Lower leg skin (tissue), 4 donors: Measurements from ENCODE around the gene TLR10. TPM values are rescaled to one million over a fixed set of nuclear protein-coding genes. Genes with fewer than 3 reads are reported as not detected.

Source experiments
- DNase-seq, 2 donors: peaks; one replicate each; pipeline ENCODE4 v3.0.0-alpha.2; 2019; ENCODE audit warnings: low spot score in 2 of 2
- H3K4me3 ChIP-seq: fragments of 200-600 bp; sonication (generic); 2 replicates; pipeline ENCODE4 v1.5.1; 2017; ENCODE audit warnings: mild to moderate bottlenecking, low read depth; ENCODE audit not compliant: poor library complexity, severe bottlenecking
- POLR2A ChIP-seq, 2 donors: fragments of 450-650 bp; IDR thresholded peaks; one replicate each; pipeline ENCODE4 v1.6.1; 2016 to 2017; ENCODE audit warnings: antibody characterized with exemption in 2 of 2, mild to moderate bottlenecking in 1 of 2, moderate library complexity in 1 of 2
- WGBS, 2 donors: methylation state at CpG; one replicate each; pipeline ENCODE4 v1.1.5; 2018; 5-methylcytosine and 5-hydroxymethylcytosine counted together
- intact Hi-C: fragments of 100-400 bp; cut with DNase I; formaldehyde crosslinking; loops from one replicate; pipeline ENCODE4 v1.15.0; 2023; ENCODE audit warnings: low total_unique reads
- total RNA-seq, 4 donors: library from RNA; depleted of rRNA; stranded (reverse); fragments of >200 nt; gene quantifications; one replicate each; pipeline ENCODE4 v1.1.0, GENCODE V29; 2016
- TF ChIP-seq, protein P1 (sequence below), 3 donors: fragments of 450-650 bp; IDR thresholded peaks; one replicate each; pipeline ENCODE4 v1.5.1; 2016; ENCODE audit warnings: antibody characterized with exemption in 3 of 3, mild to moderate bottlenecking in 3 of 3, moderate library complexity in 2 of 3

TLR10 gene
- total RNA-seq, 4 donors from 2014 or later = 0.06 to 1.4 (median 0.21) TPM; not detected in 1

DNA sequence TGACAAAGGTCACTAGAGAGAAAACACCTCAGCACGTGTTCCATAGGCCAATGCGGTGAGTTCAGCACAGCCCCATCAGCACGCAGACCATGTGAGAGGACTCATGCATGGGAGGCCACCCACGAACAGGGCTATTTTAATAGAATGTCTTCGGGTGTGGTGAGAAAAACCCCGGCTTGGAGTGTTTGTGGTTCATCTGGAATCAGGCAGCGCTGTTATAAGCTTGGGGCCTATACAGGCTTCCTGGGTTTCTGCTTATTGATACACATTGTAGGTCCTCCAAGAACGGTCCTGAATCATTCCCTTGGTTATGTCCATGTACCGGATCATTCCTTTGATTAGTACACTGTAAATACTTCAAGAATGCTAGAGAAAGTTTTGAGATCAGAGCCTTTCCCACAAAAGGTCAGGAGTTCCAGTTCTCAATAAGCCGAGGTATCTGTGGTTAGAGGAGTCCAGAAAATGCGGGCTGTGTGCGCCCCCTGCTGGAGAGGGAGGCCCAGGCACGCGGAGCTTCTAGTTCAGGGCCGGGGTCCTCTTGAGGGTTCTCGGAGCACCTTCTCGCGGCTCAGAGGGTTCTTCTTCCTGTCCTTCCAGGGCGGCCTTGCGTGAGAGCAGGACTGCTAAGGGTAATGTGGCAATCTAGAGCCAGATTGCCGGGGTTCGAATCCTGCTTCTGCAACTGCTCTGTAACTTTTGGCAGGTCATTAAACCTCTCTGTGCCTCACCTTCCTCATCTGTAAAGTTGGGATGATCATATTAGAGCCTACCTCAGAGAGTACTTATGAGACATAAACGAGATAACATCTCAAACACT, 51.8 kb downstream of the TLR10 start:
- no peak overlapping the region for H3K4me3 ChIP-seq
- peak; percentile 79 to 96 for DNase-seq
- intact Hi-C loops = loop anchor here (2.0 to 5.0 kb wide), 2 partner anchors 550 to 1131 kb away; no protein-coding TSS in a partner anchor
- TF ChIP-seq, protein P1, sequence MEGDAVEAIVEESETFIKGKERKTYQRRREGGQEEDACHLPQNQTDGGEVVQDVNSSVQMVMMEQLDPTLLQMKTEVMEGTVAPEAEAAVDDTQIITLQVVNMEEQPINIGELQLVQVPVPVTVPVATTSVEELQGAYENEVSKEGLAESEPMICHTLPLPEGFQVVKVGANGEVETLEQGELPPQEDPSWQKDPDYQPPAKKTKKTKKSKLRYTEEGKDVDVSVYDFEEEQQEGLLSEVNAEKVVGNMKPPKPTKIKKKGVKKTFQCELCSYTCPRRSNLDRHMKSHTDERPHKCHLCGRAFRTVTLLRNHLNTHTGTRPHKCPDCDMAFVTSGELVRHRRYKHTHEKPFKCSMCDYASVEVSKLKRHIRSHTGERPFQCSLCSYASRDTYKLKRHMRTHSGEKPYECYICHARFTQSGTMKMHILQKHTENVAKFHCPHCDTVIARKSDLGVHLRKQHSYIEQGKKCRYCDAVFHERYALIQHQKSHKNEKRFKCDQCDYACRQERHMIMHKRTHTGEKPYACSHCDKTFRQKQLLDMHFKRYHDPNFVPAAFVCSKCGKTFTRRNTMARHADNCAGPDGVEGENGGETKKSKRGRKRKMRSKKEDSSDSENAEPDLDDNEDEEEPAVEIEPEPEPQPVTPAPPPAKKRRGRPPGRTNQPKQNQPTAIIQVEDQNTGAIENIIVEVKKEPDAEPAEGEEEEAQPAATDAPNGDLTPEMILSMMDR (IDR thresholded peaks at IDR 0.05) = peak in 1 of 3 donors; percentile 92
- no peak for TF ChIP-seq POLR2A (IDR thresholded peaks at IDR 0.05)
- WGBS, 2 donors = 29 to 34% methylated on average over 23 of the region's 23 CpGs

DNA sequence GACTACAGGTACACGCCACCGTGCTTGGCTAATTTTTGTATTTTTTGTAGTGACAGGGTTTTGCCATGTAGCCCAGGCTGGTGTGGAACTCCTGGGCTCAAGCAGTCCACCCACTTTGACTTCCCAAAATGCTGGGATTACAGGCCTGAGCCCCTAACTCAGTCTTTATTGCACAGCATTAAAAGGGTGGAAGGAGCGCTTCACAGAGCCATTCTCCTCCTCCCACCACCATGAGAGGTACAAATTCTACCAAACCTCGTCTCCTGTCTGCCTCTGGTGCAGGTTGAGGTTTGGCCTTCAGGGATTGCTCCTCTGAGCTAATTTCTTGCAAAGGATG, 52.3 kb downstream of the TLR10 start:
- 99 to 100% methylated on average over 4 of the region's 4 CpGs for WGBS, 2 donors
- no peak for DNase-seq
- intact Hi-C loops = loop anchor here (2.0 to 5.0 kb wide), 2 partner anchors 550 to 1132 kb away; no protein-coding TSS in a partner anchor

DNA sequence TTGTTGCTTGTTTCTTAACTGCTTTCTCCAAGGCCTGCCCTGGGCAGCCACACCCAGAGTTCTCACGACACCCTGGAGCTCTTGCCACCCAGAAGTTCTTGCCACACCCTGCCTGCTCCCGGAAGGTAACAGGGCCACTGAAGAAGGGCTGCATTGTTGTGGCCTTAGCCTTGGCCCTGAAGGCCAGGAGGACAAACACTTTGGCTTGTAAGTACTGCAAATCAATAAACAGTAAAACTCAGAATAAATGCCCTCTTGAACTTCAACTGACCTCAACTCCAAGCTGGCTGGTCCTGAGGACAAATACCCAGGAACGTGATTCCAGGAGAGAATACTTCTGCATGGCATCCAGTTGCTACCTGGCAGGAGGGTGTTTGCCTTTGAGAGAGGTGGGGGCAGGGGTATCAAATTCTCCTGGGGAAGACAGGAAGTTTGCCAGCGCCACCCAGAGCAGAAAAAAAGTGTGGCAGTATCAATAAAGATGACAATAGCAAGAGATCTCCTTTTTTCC, 54.1 kb downstream of the TLR10 start:
- TF ChIP-seq, protein P1 (IDR thresholded peaks at IDR 0.05) = no peak
- no peak for TF ChIP-seq POLR2A (IDR thresholded peaks at IDR 0.05)
- 42 to 65% methylated on average over 4 of the region's 4 CpGs for whole genome bisulfite sequencing, 2 donors
- intact Hi-C loops = no loop called here
- no peak overlapping the region for H3K4me3 ChIP-seq
- no peak for DNase-seq

More for the DNA sequence above, 52.3 kb downstream of the TLR10 start:
- no peak for TF ChIP-seq POLR2A (IDR thresholded peaks at IDR 0.05)
- TF ChIP-seq, protein P1 (IDR thresholded peaks at IDR 0.05) = no peak
- no peak overlapping the region for H3K4me3 ChIP-seq

DNA sequence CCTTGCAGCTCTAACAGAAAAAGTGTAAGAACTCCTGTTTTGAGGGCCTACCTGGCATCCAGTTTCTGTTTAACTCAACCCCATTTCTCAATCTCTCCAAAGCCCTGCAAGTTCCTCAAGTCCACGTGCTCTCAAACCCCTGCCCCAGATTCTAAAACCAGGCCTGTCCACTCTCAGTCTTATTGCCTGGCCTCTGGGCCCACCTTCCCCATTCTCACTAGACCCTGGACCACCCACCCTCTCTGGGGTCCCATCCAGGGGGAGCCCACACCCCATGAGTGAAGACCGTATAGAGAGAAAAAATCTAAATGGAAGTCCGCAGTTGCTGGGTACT, 58.3 kb downstream of the TLR10 start:
- H3K4me3 ChIP-seq = no peak overlapping the region
- 82 to 83% methylated on average over 3 of the region's 3 CpGs for WGBS, 2 donors
- intact Hi-C loops = no loop called here
- no peak for TF ChIP-seq POLR2A (IDR thresholded peaks at IDR 0.05)
- TF ChIP-seq, protein P1 (IDR thresholded peaks at IDR 0.05) = no peak
- DNase-seq = no peak

DNA sequence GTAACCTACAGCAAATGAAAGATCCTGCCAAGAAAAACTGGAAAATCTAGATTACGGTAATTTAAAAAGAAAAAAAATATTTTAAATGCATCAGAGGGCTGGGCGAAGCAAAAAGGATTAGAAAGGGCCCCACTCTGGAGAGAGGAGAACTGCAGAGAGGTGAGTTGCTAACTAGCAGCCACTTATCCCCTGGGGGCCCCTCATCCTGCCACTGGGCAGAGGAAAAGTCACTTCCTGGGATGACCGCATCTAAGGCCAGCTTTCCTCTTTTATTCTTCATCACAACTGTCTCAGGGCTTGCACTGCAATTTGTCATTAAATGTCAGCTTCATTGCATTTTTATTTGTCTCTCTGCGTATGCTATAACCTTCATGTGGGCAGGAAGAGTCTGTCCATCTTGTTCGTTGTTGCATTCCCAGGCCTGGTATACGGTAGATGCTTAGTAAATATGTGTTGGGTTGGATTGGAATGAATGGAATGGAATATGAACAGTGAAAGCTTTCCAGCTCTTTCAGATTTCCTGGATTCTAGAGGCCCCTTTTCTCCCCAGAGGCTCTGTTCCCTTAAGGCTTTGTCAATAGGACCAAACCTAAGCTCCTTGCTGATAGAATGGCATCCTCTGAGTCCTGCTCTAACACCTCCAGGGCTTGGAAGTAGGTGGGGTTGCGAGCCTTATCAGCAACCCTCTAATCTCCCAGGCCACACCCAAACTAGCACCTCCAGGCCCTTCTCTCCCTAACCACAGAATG, 58.9 kb downstream of the TLR10 start:
- no peak for TF ChIP-seq POLR2A (IDR thresholded peaks at IDR 0.05)
- TF ChIP-seq, protein P1 (IDR thresholded peaks at IDR 0.05) = no peak
- intact Hi-C loops = no loop called here
- WGBS, 2 donors = 63 to 67% methylated on average over 7 of the region's 7 CpGs
- no peak overlapping the region for H3K4me3 ChIP-seq
- DNase-seq = no peak
